ENCODE data around the gene UPK1B.
"Not testable (repeated sequence)": the region's sequence is repeated elsewhere in the genome, so short reads cannot be mapped to it uniquely, and the experiment has no call there.

Gene UPK1B

GRCh38 chr3:119227070-119227850 lies 53.9 kb downstream of the UPK1B start:
- DNase-seq, result no peak

GRCh38 chr3:119228373-119229145 lies 55.2 kb downstream of the UPK1B start:
- DNase-seq, result no peak

GRCh38 chr3:119229190-119229589 lies 55.8 kb downstream of the UPK1B start:
- DNase-seq, result no peak

GRCh38 chr3:119230071-119230470 lies 56.7 kb downstream of the UPK1B start:
- no peak for DNase-seq

- no peak for DNase-seq
Observed at GRCh38 chr3:119230745-119231144, 57.3 kb downstream of the UPK1B start.

GRCh38 chr3:119234610-119235009 lies 61.2 kb downstream of the UPK1B start:
- no peak for DNase-seq

- DNase-seq, result no peak
Observed at GRCh38 chr3:119235151-119235550, 61.8 kb downstream of the UPK1B start.

- DNase-seq, result no peak
Observed at GRCh38 chr3:119236756-119237155, 63.4 kb downstream of the UPK1B start.

GRCh38 chr3:119237299-119237698 lies 63.9 kb downstream of the UPK1B start:
- DNase-seq, result no peak

GRCh38 chr3:119238363-119238762 lies 65.0 kb downstream of the UPK1B start:
- DNase-seq, result no peak

- no peak for DNase-seq
Observed at GRCh38 chr3:119239206-119239820, 65.9 kb downstream of the UPK1B start.

- DNase-seq, result peak; percentile 31
Observed at GRCh38 chr3:119240101-119240590, 66.7 kb downstream of the UPK1B start.

- DNase-seq, result peak; percentile 94
Observed at GRCh38 chr3:119240591-119241434, 67.4 kb downstream of the UPK1B start, which contains the start of gene B4GALT4. Gene B4GALT4, minus strand, starts transcription at chr3:119240878. Its CDS starts 10,779 bp downstream, at chr3:119230099.

- not testable (repeated sequence) for DNase-seq
Observed at GRCh38 chr3:119242387-119243057, 69.1 kb downstream of the UPK1B start.

GRCh38 chr3:119243058-119243529 lies 69.7 kb downstream of the UPK1B start:
- DNase-seq, result not testable (repeated sequence)

GRCh38 chr3:119243712-119244111 lies 70.3 kb downstream of the UPK1B start:
- no peak for DNase-seq

- no peak for DNase-seq
Observed at GRCh38 chr3:119245778-119246177, 72.4 kb downstream of the UPK1B start.
